ENCODE results near the gene TNFAIP8.

DNA sequence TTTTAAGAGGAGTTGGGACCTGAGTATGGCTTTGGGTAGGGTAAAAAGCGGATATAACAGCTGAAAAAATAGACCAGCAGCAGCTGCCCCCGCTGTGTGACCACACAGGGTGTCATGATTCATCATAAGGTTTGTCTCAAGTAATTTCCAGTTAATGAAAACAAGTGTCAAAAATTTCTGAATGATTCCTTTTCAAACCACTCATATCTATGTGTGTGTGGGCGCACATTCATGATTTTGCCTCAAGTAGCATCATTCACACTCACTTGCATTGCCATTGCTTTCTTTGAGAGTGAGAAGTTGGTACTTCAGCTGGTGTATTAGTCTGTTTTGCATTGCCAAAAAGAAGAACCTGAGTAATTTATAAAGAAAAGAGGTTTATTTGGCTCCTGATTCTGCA, 12.1 kb upstream of the TNFAIP8 start:
- no peak for TF ChIP-seq MLX (CRISPR knock-in tag; conservative IDR thresholded peaks at IDR 0.05)
- TF ChIP-seq FOXA1 (IDR thresholded peaks at IDR 0.05; ENCODE audit: borderline replicate concordance) = no peak
- TF ChIP-seq ZKSCAN1 (IDR thresholded peaks at IDR 0.05; ENCODE audit: low read depth, low read length) = no peak
- TF ChIP-seq HDAC6 (IDR thresholded peaks at IDR 0.05; ENCODE audit: low read depth, low read length) = no peak
- TF ChIP-seq FOXK2 (conservative IDR thresholded peaks at IDR 0.05 in 1 of 2, IDR thresholded peaks at IDR 0.05 in 1 of 2; ENCODE audit: low read depth in 2 of 2) = no peak
- TF ChIP-seq TARDBP (IDR thresholded peaks at IDR 0.05) = no peak
- no peak for TF ChIP-seq ZBTB1 (CRISPR knock-in tag; IDR thresholded peaks at IDR 0.05; ENCODE audit: borderline replicate concordance, low read depth)
- TF ChIP-seq, protein P1, sequence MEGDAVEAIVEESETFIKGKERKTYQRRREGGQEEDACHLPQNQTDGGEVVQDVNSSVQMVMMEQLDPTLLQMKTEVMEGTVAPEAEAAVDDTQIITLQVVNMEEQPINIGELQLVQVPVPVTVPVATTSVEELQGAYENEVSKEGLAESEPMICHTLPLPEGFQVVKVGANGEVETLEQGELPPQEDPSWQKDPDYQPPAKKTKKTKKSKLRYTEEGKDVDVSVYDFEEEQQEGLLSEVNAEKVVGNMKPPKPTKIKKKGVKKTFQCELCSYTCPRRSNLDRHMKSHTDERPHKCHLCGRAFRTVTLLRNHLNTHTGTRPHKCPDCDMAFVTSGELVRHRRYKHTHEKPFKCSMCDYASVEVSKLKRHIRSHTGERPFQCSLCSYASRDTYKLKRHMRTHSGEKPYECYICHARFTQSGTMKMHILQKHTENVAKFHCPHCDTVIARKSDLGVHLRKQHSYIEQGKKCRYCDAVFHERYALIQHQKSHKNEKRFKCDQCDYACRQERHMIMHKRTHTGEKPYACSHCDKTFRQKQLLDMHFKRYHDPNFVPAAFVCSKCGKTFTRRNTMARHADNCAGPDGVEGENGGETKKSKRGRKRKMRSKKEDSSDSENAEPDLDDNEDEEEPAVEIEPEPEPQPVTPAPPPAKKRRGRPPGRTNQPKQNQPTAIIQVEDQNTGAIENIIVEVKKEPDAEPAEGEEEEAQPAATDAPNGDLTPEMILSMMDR (IDR thresholded peaks at IDR 0.05 in 2 of 3, conservative IDR thresholded peaks at IDR 0.05 in 1 of 3; ENCODE audit: insufficient read depth in 2 of 3, low read depth in 1 of 3, low read length in 3 of 3) = no peak
- TF ChIP-seq NCOA1 (IDR thresholded peaks at IDR 0.05; ENCODE audit: low read depth) = no peak
- TF ChIP-seq PYGO2 (tag; IDR thresholded peaks at IDR 0.05) = no peak
- no peak for TF ChIP-seq JUN (IDR thresholded peaks at IDR 0.05; ENCODE audit: borderline replicate concordance, low read depth, low read length)
- no peak for TF ChIP-seq JUN (CRISPR knock-in tag; IDR thresholded peaks at IDR 0.05; ENCODE audit: borderline replicate concordance)
- no peak for TF ChIP-seq ZFP30 (CRISPR knock-in tag; IDR thresholded peaks at IDR 0.05; ENCODE audit: borderline replicate concordance)
